Stimulated activated CD8-positive, alpha-beta memory T cell treated with anti-CD3 and anti-CD28 coated beads, Interleukin-4, amount 100 ng/mL, for 4 hours (primary cell): ENCODE results near the gene UNC79.

Source experiments
- DNase-seq, 2 donors: peaks; one replicate each; pipeline ENCODE4 v3.0.0-alpha.2; 2020; ENCODE audit warnings: low read depth in 2 of 2, low spot score in 1 of 2

UNC79 gene

GRCh38 chr14:93546642-93547041 lies 115.9 kb downstream of the UNC79 start:
- DNase-seq = no peak

- no peak for DNase-seq
These were observed 117.5 kb downstream of the UNC79 start for GRCh38 chr14:93548102-93548843.

GRCh38 chr14:93549595-93549994 lies 118.9 kb downstream of the UNC79 start:
- no peak for DNase-seq

- DNase-seq = no peak
These were observed 134.2 kb downstream of the UNC79 start for GRCh38 chr14:93564918-93565317.

GRCh38 chr14:93566065-93566693 lies 135.4 kb downstream of the UNC79 start:
- DNase-seq = no peak

- DNase-seq = no peak
These were observed 140.5 kb downstream of the UNC79 start for GRCh38 chr14:93571275-93571674.

GRCh38 chr14:93579178-93579577 lies 148.4 kb downstream of the UNC79 start:
- DNase-seq = no peak

GRCh38 chr14:93582516-93582915 lies 151.8 kb downstream of the UNC79 start:
- no peak for DNase-seq

GRCh38 chr14:93587330-93587729 lies 156.6 kb downstream of the UNC79 start:
- DNase-seq = no peak

GRCh38 chr14:93591506-93591905 lies 160.8 kb downstream of the UNC79 start:
- DNase-seq = no peak

GRCh38 chr14:93592786-93593185 lies 162.0 kb downstream of the UNC79 start:
- DNase-seq = no peak

- DNase-seq = no peak
These were observed 175.4 kb downstream of the UNC79 start for GRCh38 chr14:93606091-93606490.

- no peak for DNase-seq
These were observed 188.5 kb downstream of the UNC79 start for GRCh38 chr14:93619176-93619793.

- no peak for DNase-seq
These were observed 197.3 kb downstream of the UNC79 start for GRCh38 chr14:93628048-93628447.

GRCh38 chr14:93629643-93630042 lies 198.9 kb downstream of the UNC79 start:
- DNase-seq = no peak

- DNase-seq = no peak
These were observed 208.1 kb downstream of the UNC79 start for GRCh38 chr14:93638790-93639189.

- no peak for DNase-seq
These were observed 212.4 kb downstream of the UNC79 start for GRCh38 chr14:93643127-93643526.

GRCh38 chr14:93643676-93644075 lies 212.9 kb downstream of the UNC79 start:
- no peak for DNase-seq

GRCh38 chr14:93645200-93645599 lies 214.5 kb downstream of the UNC79 start:
- DNase-seq = no peak

- DNase-seq = no peak
These were observed 217.9 kb downstream of the UNC79 start for GRCh38 chr14:93648440-93649168.

- no peak for DNase-seq
These were observed 223.9 kb downstream of the UNC79 start for GRCh38 chr14:93654599-93654998.
